Measurements from ENCODE around the gene ACO2. TPM values are rescaled to one million over a fixed set of nuclear protein-coding genes. Genes with fewer than 3 reads are reported as not detected.

The ACO2 gene
- total RNA-seq, 1 experiment from 2014 or later = 76.7 TPM

DNA sequence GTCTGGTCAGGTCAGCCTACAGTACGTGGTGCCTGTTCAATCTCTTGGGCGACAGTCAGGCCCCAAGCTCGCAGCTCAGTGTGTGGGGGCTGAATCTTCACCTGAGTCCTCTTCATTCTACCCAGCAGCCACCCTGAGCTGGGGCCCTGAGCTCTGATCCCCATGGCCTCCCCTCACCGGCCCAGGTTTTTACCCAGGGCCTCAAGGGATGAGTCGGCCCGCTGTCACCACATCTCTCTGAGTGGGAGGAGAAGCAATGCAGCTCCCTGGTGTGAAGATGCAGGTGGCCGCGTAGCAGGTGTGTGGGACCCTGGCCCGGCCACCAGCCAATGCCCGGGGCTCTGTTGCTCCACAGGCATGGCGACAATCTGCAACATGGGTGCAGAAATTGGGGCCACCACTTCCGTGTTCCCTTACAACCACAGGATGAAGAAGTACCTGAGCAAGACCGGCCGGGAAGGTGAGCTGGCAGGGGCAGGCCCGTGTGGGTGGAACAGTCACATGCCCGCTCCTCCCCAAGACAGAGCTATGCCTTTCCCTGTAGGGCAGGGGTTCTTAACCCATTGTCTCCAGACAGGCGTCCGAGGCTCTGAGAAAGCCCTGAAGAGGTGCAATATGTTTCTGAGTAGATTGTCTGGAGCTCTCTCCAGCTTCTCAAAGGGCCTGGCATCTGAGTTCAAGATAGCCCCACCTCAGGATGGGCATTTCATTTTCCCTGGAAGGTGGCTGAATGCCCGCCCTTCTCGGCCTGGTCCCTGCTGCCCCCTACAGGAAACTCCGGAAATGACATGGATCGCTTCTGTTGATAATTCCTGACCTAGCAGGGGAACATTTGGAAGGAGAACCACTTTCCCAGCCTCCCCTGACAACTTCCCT is 48.5 kb downstream of the ACO2 start:
- Histone ChIP-seq H3K4me2 (no peak overlapping the region), H3F3A (ENCODE audit: insufficient read depth, low read depth) (peaks cover 42% of the 10 kb centered on the region; the same call in 1 of the 2 replicates), H3K9me2 (ENCODE audit: insufficient read depth) (no peaks in the 10 kb centered on the region), H3K27ac (peak overlapping the region; percentile 9; the same call in 1 of the 2 replicates), H4K20me1 (ENCODE audit: insufficient read depth) (0 out of 2 replicates have a peak, but pooled peaks cover 8% of the 10 kb centered on the region), H3K9me3 (ENCODE audit: insufficient read depth, low read depth) (no peaks in the 10 kb centered on the region), H2AFZ (no peak overlapping the region), H3K79me2 (ENCODE audit: low read depth) (peaks cover 7% of the 10 kb centered on the region), H3K27me3 (ENCODE audit: insufficient read depth, low read depth) (no peaks in the 10 kb centered on the region), H3K4me1 (replicated peaks; ENCODE audit: insufficient read depth) (peaks cover 18% of the 10 kb centered on the region), H3K4me3 (no peak overlapping the region), H3K36me3 (ENCODE audit: low read depth) (peaks cover 11% of the 10 kb centered on the region; the same call in 1 of the 2 replicates)
- TF ChIP-seq, protein P1, sequence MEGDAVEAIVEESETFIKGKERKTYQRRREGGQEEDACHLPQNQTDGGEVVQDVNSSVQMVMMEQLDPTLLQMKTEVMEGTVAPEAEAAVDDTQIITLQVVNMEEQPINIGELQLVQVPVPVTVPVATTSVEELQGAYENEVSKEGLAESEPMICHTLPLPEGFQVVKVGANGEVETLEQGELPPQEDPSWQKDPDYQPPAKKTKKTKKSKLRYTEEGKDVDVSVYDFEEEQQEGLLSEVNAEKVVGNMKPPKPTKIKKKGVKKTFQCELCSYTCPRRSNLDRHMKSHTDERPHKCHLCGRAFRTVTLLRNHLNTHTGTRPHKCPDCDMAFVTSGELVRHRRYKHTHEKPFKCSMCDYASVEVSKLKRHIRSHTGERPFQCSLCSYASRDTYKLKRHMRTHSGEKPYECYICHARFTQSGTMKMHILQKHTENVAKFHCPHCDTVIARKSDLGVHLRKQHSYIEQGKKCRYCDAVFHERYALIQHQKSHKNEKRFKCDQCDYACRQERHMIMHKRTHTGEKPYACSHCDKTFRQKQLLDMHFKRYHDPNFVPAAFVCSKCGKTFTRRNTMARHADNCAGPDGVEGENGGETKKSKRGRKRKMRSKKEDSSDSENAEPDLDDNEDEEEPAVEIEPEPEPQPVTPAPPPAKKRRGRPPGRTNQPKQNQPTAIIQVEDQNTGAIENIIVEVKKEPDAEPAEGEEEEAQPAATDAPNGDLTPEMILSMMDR (conservative IDR thresholded peaks at IDR 0.05) = peak; percentile 99
- TF ChIP-seq EZH2 (IDR thresholded peaks at IDR 0.05; ENCODE audit: low read depth) = no peak
- ChIA-PET POLR2A (ENCODE audit: unreplicated experiment) (interaction anchor here (0.6 to 0.7 kb wide), 3 partner anchors 38 to 681 kb away, joined by 3 to 5 read pairs (median 5); partner anchors contain the start of gene TOB2), CTCF (interaction anchor here (0.5 to 1.6 kb wide), 10 partner anchors 10 to 626 kb away, joined by 3 to 12 read pairs (median 4); partner anchors contain the start of genes ACO2, PHF5A and TEF)
- BruUV-seq (replicated peaks) = no TSS peak
- peak; percentile 53 to 75 for DNase-seq
- intact Hi-C loops (cut with micrococcal nuclease; ENCODE audit: unreplicated experiment) = loop anchor here (1.0 to 10.0 kb wide), 5 partner anchors 49 to 333 kb away; partner anchors contain the start of gene PHF5A

GRCh38 chr22:41518048-41518347 is 49.1 kb downstream of the ACO2 start:
- Histone ChIP-seq H3K4me2 (no peak overlapping the region), H3K9me3 (ENCODE audit: insufficient read depth, low read depth) (no peaks in the 10 kb centered on the region), H3K79me2 (ENCODE audit: low read depth) (peaks cover 7% of the 10 kb centered on the region), H3K36me3 (ENCODE audit: low read depth) (0 out of 2 replicates have a peak, but pooled peaks cover 9% of the 10 kb centered on the region), H3K9me2 (ENCODE audit: insufficient read depth) (no peaks in the 10 kb centered on the region), H3K27me3 (ENCODE audit: insufficient read depth, low read depth) (no peaks in the 10 kb centered on the region), H3K4me1 (replicated peaks; ENCODE audit: insufficient read depth) (peaks cover 12% of the 10 kb centered on the region), H3F3A (ENCODE audit: insufficient read depth, low read depth) (peaks cover 46% of the 10 kb centered on the region; the same call in 1 of the 2 replicates), H4K20me1 (ENCODE audit: insufficient read depth) (0 out of 2 replicates have a peak, but pooled peaks cover 8% of the 10 kb centered on the region), H3K27ac (no peak overlapping the region), H3K4me3 (no peak overlapping the region), H2AFZ (no peak overlapping the region)
- TF ChIP-seq EZH2 (IDR thresholded peaks at IDR 0.05; ENCODE audit: low read depth) = no peak
- TF ChIP-seq, protein P1 (conservative IDR thresholded peaks at IDR 0.05) = peak; percentile 53; the same call in 1 of the 2 replicates
- CTCF ChIA-PET = interaction anchor here (0.5 to 1.6 kb wide), 9 partner anchors 9 to 627 kb away, joined by 3 to 12 read pairs (median 3); partner anchors contain the start of gene TEF
- POLR2A ChIA-PET (ENCODE audit: unreplicated experiment) = interaction anchor here (0.6 to 0.7 kb wide), 3 partner anchors 38 to 682 kb away, joined by 3 to 5 read pairs (median 5); partner anchors contain the start of gene TOB2
- no peak for DNase-seq
- no TSS peak for BruUV-seq (replicated peaks)
- intact Hi-C loops (cut with micrococcal nuclease; ENCODE audit: unreplicated experiment) = loop anchor here (5.0 to 10.0 kb wide), 2 partner anchors 261 to 333 kb away; no protein-coding TSS in a partner anchor

- ChIA-PET POLR2A (ENCODE audit: unreplicated experiment) (no interaction called here), CTCF (no interaction called here)
- H3K9me2 ChIP-seq (ENCODE audit: insufficient read depth) = no peaks in the 10 kb centered on the region
- peaks cover 7% of the 10 kb centered on the region; the same call in 1 of the 2 replicates for H3K4me1 ChIP-seq (replicated peaks; ENCODE audit: insufficient read depth)
- H3K79me2 ChIP-seq (ENCODE audit: low read depth) = 0 out of 2 replicates have a peak, but pooled peaks cover 3% of the 10 kb centered on the region
- H4K20me1 ChIP-seq (ENCODE audit: insufficient read depth) = peaks cover 26% of the 10 kb centered on the region
- no TSS peak for BruUV-seq (replicated peaks)
- intact Hi-C loops (cut with micrococcal nuclease; ENCODE audit: unreplicated experiment) = no loop called here
- DNase-seq = no peak
- TF ChIP-seq EZH2 (IDR thresholded peaks at IDR 0.05; ENCODE audit: low read depth) = no peak
- TF ChIP-seq, protein P1 (conservative IDR thresholded peaks at IDR 0.05) = no peak
- H3K36me3 ChIP-seq (ENCODE audit: low read depth) = peaks cover 13% of the 10 kb centered on the region
- no peak overlapping the region for H3K4me2 ChIP-seq
- peaks cover 73% of the 10 kb centered on the region for H3F3A ChIP-seq (ENCODE audit: insufficient read depth, low read depth)
- H2AFZ ChIP-seq = no peak overlapping the region
- no peaks in the 10 kb centered on the region for H3K27me3 ChIP-seq (ENCODE audit: insufficient read depth, low read depth)
- no peaks in the 10 kb centered on the region for H3K9me3 ChIP-seq (ENCODE audit: insufficient read depth, low read depth)
- no peak overlapping the region for H3K27ac ChIP-seq
- H3K4me3 ChIP-seq = no peak overlapping the region
These were observed 52.2 kb downstream of the ACO2 start for GRCh38 chr22:41521126-41521525.
